SIG-M5 treated with dmso at 0.1 percent for 504 hours (cell line): ENCODE results near the gene KCNQ5.
A peak's percentile ranks its signal among the peaks of the same experiment; 100 is the strongest.
"Not testable (repeated sequence)": the region's sequence is repeated elsewhere in the genome, so short reads cannot be mapped to it uniquely, and the experiment has no call there.

Source experiments
- DNase-seq: peaks from one replicate; lab custom pipeline; 2025; ENCODE audit not compliant: unreplicated experiment; lab: John Stamatoyannopoulos, UW

Gene KCNQ5

DNA sequence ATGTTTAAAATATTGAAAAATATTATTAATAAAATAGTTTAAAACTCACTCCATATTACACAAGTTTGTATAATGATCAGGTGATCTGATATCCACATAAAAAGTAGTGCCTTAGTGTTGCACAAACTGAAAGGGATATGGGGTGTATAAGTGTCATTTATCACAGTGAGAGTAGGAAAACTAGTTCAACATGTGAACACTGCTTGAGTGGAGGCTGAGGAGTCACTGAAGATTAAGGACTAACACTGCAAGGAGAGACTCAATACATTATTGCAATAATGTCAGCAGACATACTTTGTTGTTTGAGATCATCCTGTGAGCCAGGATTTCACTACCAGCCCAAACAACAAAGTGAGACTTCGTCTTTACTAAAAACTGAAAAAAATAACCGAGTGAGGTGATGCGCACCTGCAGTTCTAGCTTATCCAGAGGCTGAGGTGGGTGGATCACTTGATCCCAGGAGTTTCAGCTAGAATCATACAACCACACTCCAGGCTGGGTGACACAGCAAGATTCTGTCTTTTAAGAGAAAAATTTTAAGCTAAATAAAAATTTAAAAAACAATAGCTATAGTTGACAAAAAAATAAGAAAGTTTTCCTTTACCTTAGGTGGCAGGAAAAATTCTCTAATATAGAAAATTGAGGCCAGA, 605.9 kb downstream of the KCNQ5 start:
- no peak for DNase-seq

GRCh38 chr6:73231986-73232391, 610.1 kb downstream of the KCNQ5 start:
- DNase-seq: peak; percentile 59

DNA sequence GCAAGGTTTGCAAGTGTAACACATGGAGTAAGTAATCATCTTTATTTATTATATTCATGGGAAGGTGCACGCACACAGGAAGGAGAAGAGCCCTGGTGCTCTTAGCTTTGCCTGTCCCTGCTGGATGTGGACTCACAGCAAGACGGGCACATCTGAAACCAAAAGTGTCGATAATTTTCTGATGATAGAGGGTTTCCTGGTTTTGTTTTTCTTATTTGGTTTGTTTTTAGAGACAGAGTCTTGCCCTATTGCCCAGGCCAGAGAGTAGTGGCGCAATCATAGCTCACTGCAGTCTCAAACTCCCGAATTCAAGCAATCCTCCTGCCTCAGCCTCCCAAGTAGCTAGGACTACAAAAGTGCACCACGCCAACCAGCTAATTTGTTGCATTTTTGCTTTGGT, 611.2 kb downstream of the KCNQ5 start:
- no peak for DNase-seq

GRCh38 chr6:73233971-73234370, 612.1 kb downstream of the KCNQ5 start:
- DNase-seq: not testable (repeated sequence)

DNA sequence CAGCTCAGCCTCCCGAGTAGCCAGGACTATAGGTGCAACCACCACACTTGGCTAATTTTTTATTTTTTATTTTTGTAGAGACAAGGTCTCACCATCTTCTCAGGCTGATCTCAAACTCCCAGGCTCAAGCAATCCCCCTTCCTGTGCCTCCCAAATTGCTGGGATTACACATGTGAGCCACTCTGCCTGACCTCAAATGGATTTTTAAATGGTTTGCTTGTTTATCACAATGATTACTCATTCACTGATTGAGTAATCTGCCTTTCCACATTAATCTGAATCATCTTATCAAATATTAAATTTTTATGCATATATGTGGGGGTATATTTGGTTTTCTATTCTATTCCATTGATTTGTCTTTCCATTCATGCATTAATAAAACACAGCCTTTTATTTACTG, 612.9 kb downstream of the KCNQ5 start:
- no peak for DNase-seq

DNA sequence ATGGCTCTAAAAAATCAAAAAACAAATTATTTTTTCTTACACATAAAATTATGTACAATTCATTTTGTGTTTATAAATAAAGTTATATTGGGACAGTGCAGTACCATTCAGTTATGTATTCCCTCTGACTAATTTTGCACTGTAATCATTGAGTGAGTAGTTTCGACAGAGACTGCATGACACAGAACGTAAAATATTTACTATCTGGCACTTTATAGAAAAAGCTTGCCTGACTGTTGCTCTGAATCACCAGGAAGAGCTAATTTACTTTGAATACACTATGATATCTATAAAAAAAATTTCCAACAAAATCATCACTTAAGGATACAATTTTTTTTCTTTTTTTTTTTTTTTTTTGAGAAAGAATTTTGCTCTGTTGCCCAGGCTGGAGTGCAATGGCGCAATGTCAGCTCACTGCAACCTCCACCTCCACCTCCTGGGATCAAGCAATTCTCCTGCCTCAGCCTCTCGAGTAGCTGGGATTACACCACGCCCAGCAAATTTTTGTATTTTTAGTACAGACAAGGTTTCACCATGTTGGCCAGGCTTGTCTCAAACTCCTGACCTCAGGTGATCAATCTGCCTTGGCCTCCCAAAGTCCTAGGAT, 614.4 kb downstream of the KCNQ5 start:
- no peak for DNase-seq

DNA sequence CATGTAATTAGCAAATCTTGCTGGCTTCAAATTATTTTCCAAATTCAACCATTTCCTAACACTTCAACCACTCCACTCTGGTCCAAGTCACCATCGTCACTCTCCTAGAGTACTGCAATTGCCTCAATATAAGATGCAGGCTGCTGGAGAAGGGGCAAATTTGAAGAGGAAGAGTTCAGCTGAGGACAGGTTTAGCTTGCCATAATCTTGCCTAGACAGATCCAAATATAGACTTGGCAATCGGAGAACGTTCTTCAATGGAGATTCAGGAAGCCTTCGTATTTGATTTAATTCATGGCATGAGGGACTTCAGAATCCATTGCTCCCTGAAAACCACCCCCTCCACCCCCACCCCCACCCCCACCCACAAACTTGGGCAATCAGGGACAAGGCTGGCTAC, 618.9 kb downstream of the KCNQ5 start:
- no peak for DNase-seq

DNA sequence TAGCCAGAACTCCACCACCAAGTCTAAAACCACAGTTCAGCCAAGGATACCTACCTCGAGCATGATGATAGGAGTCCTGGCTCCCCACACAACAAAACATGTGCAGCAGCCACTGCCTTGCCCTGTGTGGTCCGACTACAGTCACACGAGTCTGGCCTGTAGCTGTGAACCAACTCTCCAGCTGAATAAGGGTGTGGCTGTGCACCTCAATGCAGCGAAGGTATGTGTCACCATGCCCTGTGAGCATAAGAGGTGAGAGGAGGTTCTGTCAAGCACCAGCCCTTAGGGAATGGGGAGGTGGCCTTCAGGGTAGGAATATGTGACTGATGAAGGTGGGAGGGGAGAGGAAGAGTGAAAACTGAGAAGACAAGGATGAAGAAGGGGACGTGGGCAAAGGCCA, 620.1 kb downstream of the KCNQ5 start:
- no peak for DNase-seq
